Measurements from ENCODE around the gene TRAPPC12.
"Not testable (repeated sequence)": the region's sequence is repeated elsewhere in the genome, so short reads cannot be mapped to it uniquely, and the experiment has no call there.

The TRAPPC12 gene
- 60.7 to 75.4 (median 74.1) reads per million in 3 experiments for total RNA-seq

- DNase-seq, result peak; percentile 92
Measured at GRCh38 chr2:3379647-3380534, at the start of gene TRAPPC12. Gene TRAPPC12 (plus strand): TSS chr2:3379694. CDS start chr2:3387624, 7,930 bp downstream.

GRCh38 chr2:3332133-3332532 lies 47.4 kb upstream of the TRAPPC12 start:
- no peak for DNase-seq

GRCh38 chr2:3334392-3335345 lies 44.8 kb upstream of the TRAPPC12 start:
- no peak for DNase-seq

GRCh38 chr2:3336844-3337243 lies 42.6 kb upstream of the TRAPPC12 start:
- DNase-seq, result no peak

- DNase-seq, result no peak
Measured at GRCh38 chr2:3338340-3338739, 41.2 kb upstream of the TRAPPC12 start.

- DNase-seq, result no peak
Measured at GRCh38 chr2:3340144-3340543, 39.4 kb upstream of the TRAPPC12 start.

GRCh38 chr2:3341336-3341735 lies 38.2 kb upstream of the TRAPPC12 start:
- DNase-seq, result no peak

- no peak for DNase-seq
Measured at GRCh38 chr2:3342324-3342723, 37.2 kb upstream of the TRAPPC12 start.

GRCh38 chr2:3343012-3343411 lies 36.5 kb upstream of the TRAPPC12 start:
- no peak for DNase-seq

GRCh38 chr2:3344897-3345296 lies 34.6 kb upstream of the TRAPPC12 start:
- no peak for DNase-seq

GRCh38 chr2:3345621-3346020 lies 33.9 kb upstream of the TRAPPC12 start:
- DNase-seq, result no peak

- DNase-seq, result no peak
Measured at GRCh38 chr2:3348767-3349166, 30.7 kb upstream of the TRAPPC12 start.

GRCh38 chr2:3349211-3349693 lies 30.2 kb upstream of the TRAPPC12 start:
- DNase-seq, result no peak

GRCh38 chr2:3354986-3355385 lies 24.5 kb upstream of the TRAPPC12 start:
- DNase-seq, result no peak

GRCh38 chr2:3355951-3356569 lies 23.4 kb upstream of the TRAPPC12 start:
- DNase-seq, result no peak

- DNase-seq, result no peak
Measured at GRCh38 chr2:3356799-3357198, 22.7 kb upstream of the TRAPPC12 start.

- not testable (repeated sequence) for DNase-seq
Measured at GRCh38 chr2:3357446-3357845, 22.0 kb upstream of the TRAPPC12 start.

- DNase-seq, result no peak
Measured at GRCh38 chr2:3357926-3358325, 21.6 kb upstream of the TRAPPC12 start.

- DNase-seq, result no peak
Measured at GRCh38 chr2:3361518-3362389, 17.7 kb upstream of the TRAPPC12 start.

- no peak for DNase-seq
Measured at GRCh38 chr2:3365219-3365618, 14.3 kb upstream of the TRAPPC12 start.

- no peak for DNase-seq
Measured at GRCh38 chr2:3368261-3368722, 11.2 kb upstream of the TRAPPC12 start.

Data from central memory CD4-positive, alpha-beta T cell (primary cell).